Fibroblast of villous mesenchyme (primary cell): ENCODE results near the gene SH3GL1. TPM values are rescaled to one million over a fixed set of nuclear protein-coding genes. Genes with fewer than 3 reads are reported as not detected.

Experiments used
- DNase-seq: peaks from one replicate; pipeline ENCODE4 v3.0.0-alpha.2; 2010; ENCODE audit warnings: low read depth
- H3K4me3 ChIP-seq: 2 replicates; pipeline ENCODE4 v1.5.1; 2011; ENCODE audit warnings: low read depth, mild to moderate bottlenecking, low read length
- total RNA-seq: library from RNA; depleted of rRNA; stranded (reverse); fragments of >200 nt; gene quantifications from 2 replicates; pipeline ENCODE4 v1.2.3, GENCODE V29; 2012
- TF ChIP-seq, protein P1 (sequence below): IDR thresholded peaks from 2 replicates; pipeline ENCODE4 v1.5.1; 2012; ENCODE audit warnings: low read depth, mild to moderate bottlenecking, low read length; ENCODE audit not compliant: insufficient read depth

SH3GL1 gene
- total RNA-seq, result 65.2 and 72.5 TPM in 2 replicates

DNA sequence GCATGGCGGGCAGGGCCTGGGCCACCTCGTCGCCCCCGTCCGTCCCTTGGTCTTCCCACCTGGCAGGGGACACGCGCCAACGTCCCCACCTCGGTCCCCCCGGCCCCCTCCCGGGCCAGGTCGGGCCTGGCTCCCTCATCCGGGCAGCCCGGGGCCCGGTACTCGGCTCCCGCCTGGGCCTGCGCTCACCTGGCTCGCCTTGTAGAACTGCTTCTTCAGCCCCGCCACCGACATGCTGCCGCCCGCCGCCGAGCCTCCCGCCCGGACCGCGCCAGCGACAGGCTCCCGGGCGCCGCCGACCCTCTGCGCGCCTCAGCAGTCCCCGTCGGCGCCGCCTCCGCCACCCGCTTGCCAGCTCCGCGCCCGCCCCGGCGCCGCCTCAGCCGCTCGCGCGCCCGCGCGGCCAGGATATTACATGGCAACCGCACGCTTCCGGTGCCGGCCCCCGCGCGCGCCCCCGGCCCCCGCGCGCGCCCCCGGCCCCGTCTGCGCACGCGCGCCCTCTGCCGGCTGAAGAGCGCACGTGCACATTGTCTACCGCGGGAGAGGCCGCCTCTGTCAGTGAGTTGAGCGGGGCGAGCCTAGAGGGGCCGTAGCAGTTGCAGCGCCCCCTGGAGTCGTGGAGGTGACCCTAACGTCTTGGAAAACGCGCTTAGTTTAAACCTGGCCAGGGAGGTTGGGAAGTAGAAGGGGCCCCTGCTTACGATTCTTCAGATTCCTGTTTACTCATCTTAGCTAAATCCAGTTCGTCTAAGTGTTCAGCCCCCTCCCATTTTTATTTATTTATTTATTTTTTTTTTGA is at the start of gene SH3GL1:
SH3GL1 (minus strand) TSS at position 413 of the 802 bp plus-strand sequence; CDS start at position 234, 179 bp downstream.
- TF ChIP-seq, protein P1, sequence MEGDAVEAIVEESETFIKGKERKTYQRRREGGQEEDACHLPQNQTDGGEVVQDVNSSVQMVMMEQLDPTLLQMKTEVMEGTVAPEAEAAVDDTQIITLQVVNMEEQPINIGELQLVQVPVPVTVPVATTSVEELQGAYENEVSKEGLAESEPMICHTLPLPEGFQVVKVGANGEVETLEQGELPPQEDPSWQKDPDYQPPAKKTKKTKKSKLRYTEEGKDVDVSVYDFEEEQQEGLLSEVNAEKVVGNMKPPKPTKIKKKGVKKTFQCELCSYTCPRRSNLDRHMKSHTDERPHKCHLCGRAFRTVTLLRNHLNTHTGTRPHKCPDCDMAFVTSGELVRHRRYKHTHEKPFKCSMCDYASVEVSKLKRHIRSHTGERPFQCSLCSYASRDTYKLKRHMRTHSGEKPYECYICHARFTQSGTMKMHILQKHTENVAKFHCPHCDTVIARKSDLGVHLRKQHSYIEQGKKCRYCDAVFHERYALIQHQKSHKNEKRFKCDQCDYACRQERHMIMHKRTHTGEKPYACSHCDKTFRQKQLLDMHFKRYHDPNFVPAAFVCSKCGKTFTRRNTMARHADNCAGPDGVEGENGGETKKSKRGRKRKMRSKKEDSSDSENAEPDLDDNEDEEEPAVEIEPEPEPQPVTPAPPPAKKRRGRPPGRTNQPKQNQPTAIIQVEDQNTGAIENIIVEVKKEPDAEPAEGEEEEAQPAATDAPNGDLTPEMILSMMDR, result peak; percentile 92
- H3K4me3 ChIP-seq, result peak within 1 kb of the TSS; percentile 84
- DNase-seq, result peak; percentile 96

DNA sequence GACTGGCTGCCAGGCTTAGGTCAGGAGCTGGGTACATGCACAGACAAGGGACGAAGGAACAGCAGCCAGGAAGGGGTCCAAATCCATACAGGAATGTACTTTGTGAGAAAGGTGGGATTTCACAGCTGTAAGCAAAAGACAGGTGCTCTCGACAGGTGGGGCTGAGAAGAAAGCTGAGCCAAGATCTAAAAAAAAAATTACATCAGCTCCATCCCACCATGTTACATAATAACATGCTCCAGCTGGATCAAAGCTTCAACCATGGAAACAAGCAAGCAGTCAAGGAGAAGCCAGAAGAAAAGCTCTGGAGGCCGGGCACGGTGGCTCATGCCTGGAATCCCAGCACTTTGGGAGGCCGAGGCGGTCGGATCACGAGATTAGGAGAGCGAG is 49.3 kb upstream of the SH3GL1 start:
- DNase-seq, result no peak
- no peak overlapping the region for H3K4me3 ChIP-seq
- TF ChIP-seq, protein P1, result no peak

DNA sequence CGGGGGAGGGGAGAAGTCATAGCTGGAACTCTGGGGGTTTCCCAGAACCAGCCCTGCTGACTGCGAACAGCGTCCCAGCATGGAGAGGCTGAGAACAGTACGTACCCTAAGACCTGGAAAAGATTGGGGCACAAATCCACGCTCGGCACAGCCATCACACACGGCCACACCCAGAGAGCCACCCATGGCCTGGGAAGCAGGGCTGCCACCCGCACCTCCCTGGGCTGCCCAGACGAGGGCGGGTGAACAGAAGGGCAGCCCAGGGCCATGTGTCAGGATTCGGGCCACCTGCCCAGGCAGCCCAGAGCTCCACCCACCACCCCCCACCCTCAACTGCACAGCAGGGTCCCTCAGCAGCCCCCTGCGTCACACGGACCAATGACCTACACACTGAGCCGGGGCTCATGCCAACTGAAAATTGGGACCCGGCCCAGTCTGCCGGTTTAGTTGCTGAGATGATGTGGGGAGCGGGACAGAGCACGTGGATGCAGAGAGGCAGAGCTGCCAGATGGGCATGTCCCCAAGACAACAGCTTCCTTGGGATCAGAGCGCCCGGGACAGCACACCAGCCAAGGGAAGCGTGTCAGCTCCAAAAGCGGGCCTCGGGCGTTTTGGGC is 48.8 kb upstream of the SH3GL1 start:
- TF ChIP-seq, protein P1, result no peak
- H3K4me3 ChIP-seq, result no peak overlapping the region
- no peak for DNase-seq

DNA sequence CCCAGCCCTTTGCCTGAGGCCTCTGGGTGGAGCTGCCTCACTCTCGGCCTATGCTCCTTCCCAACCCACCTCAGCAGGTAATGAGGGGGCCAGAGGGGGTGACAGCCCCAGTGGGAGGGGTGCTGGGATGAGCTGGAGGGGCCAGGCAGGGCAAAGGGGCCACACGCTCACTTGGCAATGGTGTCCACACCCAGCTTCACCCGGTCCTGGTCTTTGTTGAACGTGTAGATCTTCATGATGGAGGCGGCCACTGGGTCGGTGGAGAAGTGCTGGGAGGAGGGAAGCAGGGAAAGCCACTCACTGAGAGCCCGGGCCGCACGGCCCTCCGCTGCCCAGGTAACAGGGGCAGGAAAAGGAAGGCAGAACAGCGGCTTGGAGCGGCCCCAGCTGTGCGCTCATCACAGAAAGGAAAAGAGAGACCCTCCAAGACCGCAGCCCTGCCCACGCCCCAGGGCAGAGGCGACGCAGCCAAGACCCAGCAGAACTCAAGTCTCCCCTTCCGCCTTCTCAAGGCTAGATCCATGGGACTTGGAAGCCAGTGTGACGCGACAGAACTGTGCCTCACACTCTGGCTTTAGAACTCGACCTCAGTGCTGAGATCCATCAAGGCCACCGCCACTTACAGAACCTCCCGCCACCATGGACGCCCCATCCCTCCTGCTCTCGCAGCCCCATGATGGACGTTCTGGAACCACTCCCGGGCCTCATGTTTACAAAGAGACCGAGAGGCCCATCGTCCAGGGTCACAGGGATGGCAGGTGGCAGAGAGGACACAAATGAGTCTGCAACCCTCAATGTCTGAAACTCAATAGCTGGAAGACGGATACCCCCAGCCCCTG is 48.0 kb upstream of the SH3GL1 start:
- H3K4me3 ChIP-seq, result no peak overlapping the region
- TF ChIP-seq, protein P1, result no peak
- DNase-seq, result no peak

- TF ChIP-seq, protein P1, result no peak
- no peak for DNase-seq
- no peak overlapping the region for H3K4me3 ChIP-seq
Measured at GRCh38 chr19:4447327-4448146, 47.2 kb upstream of the SH3GL1 start.

DNA sequence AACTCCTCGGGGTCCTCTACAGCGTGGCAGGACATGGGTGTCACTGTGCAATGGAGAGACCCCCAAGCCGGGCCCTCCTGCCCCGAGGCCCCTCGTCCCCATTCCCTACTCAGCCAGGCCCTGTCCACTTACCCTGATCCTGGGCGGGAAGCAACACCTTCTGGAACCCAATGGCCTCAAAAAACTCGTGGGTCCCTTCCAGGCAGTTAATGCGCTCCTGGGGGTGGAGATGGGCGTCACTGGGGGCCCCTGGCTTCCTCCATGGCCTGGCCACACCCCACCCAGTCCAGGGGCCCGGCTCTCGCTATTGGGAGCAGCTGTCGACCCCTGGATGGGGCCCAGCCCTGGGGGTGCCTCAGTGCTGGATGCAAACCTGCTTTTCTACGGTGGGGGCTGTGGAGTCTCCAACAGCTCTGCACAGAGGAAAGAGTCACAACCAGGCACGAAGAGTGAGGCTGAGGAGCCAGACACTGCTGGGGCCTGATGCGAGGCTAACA is 46.4 kb upstream of the SH3GL1 start:
- DNase-seq, result no peak
- TF ChIP-seq, protein P1, result no peak

More for the DNA sequence above, 46.4 kb upstream of the SH3GL1 start:
- no peak overlapping the region for H3K4me3 ChIP-seq
